Osteocyte (in vitro differentiated cells): ENCODE results near the gene CA7. TPM values are rescaled to one million over a fixed set of nuclear protein-coding genes. Genes with fewer than 3 reads are reported as not detected.

Source experiments
- DNase-seq: peaks from one replicate; pipeline ENCODE4 v3.0.0; 2021; ENCODE audit warnings: mixed read lengths; ENCODE audit not compliant: unreplicated experiment; ENCODE audit errors: extremely low spot score
- H3K27ac Mint-ChIP-seq: one replicate; pipeline ENCODE4 v1.8.0; 2021; ENCODE audit warnings: mild to moderate bottlenecking, mixed read lengths; ENCODE audit not compliant: unreplicated experiment
- H3K27me3 Mint-ChIP-seq: one replicate; pipeline ENCODE4 v1.8.0; 2021; ENCODE audit warnings: mixed read lengths; ENCODE audit not compliant: unreplicated experiment
- H3K36me3 Mint-ChIP-seq: one replicate; pipeline ENCODE4 v1.8.0; 2021; ENCODE audit warnings: mixed read lengths; ENCODE audit not compliant: unreplicated experiment
- H3K4me1 Mint-ChIP-seq: one replicate; pipeline ENCODE4 v1.8.0; 2021; ENCODE audit warnings: mixed read lengths; ENCODE audit not compliant: unreplicated experiment
- H3K4me3 Mint-ChIP-seq: one replicate; pipeline ENCODE4 v1.8.0; 2021; ENCODE audit warnings: mild to moderate bottlenecking, moderate library complexity, mixed read lengths; ENCODE audit not compliant: unreplicated experiment
- H3K9me3 Mint-ChIP-seq: one replicate; pipeline ENCODE4 v1.8.0; 2021; ENCODE audit warnings: mixed read lengths; ENCODE audit not compliant: unreplicated experiment
- total RNA-seq: library from RNA; stranded (reverse); gene quantifications from 2 replicates; pipeline ENCODE4 v1.2.1, GENCODE V29; 2021
- TF ChIP-seq, protein P1 (sequence below): fragments of 200-600 bp; sonication (generic); IDR thresholded peaks from 2 replicates; pipeline ENCODE4 v1.5.0; 2021; ENCODE audit warnings: antibody characterized with exemption, mild to moderate bottlenecking, moderate library complexity

CA7 gene
- total RNA-seq, 1 donor from 2014 or later, result not detected

DNA sequence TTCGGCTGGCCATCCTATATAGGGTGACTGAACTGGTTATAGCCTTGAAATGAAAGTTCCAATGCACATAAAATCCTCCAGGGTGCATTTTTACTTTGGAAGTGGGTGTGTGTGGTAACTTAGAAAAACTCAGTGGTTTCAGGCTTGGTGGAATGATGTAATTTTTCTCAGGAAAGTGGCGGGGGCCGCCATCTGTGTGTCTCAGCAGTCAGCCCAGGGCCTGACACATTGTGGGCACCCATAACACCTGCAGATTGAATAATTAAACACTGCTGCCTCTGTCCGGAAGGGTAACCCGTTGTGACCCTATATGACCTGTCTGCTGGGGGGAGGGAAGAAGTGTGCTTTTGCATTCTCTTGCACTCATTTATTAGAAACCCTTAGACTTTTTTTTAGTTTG is 33.9 kb downstream of the CA7 start:
- Mint-ChIP-seq H3K4me1 (peaks cover 41% of the 10 kb centered on the region), H3K27me3 (no peaks in the 10 kb centered on the region), H3K4me3 (no peak overlapping the region), H3K27ac (peak overlapping the region; percentile 56), H3K36me3 (no peaks in the 10 kb centered on the region), H3K9me3 (no peaks in the 10 kb centered on the region)
- no peak for DNase-seq
- TF ChIP-seq, protein P1, sequence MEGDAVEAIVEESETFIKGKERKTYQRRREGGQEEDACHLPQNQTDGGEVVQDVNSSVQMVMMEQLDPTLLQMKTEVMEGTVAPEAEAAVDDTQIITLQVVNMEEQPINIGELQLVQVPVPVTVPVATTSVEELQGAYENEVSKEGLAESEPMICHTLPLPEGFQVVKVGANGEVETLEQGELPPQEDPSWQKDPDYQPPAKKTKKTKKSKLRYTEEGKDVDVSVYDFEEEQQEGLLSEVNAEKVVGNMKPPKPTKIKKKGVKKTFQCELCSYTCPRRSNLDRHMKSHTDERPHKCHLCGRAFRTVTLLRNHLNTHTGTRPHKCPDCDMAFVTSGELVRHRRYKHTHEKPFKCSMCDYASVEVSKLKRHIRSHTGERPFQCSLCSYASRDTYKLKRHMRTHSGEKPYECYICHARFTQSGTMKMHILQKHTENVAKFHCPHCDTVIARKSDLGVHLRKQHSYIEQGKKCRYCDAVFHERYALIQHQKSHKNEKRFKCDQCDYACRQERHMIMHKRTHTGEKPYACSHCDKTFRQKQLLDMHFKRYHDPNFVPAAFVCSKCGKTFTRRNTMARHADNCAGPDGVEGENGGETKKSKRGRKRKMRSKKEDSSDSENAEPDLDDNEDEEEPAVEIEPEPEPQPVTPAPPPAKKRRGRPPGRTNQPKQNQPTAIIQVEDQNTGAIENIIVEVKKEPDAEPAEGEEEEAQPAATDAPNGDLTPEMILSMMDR, result no peak

DNA sequence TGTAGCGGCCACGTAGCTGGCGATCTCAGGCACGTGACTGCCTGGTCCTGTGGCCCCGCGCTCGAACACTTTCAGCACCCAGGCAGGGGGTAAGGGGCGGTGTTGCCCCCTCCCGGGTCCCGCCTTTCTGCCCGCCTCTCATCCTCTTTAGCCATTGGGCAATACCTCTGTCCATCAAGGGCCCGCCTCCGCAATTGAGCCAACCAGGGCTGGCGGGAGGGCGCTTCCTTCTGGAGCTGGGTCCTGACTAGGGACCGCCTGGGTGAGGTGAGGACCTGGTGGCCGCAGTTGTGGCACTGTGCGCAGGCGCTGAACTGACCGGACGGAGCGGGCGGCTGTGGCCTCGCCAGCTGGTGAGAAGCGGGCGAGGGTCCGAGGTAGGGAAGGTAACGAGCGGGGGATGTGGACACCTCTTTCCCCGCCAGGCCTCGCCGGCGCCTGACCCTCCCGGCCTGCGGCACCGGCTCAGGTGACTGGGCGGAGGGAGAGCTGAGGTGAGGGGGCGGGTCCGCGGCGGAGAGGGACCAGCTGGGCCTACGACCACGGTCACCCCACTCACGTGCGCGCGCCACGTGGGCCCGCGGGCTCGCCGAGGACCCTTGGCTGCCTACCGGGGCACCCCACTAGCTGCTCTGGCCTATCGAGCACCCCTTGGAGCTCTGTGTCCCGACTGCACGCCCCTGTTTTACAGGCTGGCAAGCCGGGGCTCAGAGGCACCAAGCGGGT is 36.2 kb downstream of the CA7 start, which contains the start of gene PDP2:
Gene PDP2 (plus strand): TSS at position 228 of the 726 bp plus-strand sequence. CDS start 3,770 bp downstream, outside the sequence.
- Mint-ChIP-seq H3K4me1 (peaks cover 25% of the 10 kb centered on the region), H3K27ac (peak within 1 kb of the TSS; percentile 88), H3K9me3 (no peaks in the 10 kb centered on the region), H3K36me3 (peaks cover 8% of the 10 kb centered on the region), H3K27me3 (no peaks in the 10 kb centered on the region), H3K4me3 (peak within 1 kb of the TSS; percentile 99)
- TF ChIP-seq, protein P1, result no peak
- DNase-seq, result peak; percentile 97

DNA sequence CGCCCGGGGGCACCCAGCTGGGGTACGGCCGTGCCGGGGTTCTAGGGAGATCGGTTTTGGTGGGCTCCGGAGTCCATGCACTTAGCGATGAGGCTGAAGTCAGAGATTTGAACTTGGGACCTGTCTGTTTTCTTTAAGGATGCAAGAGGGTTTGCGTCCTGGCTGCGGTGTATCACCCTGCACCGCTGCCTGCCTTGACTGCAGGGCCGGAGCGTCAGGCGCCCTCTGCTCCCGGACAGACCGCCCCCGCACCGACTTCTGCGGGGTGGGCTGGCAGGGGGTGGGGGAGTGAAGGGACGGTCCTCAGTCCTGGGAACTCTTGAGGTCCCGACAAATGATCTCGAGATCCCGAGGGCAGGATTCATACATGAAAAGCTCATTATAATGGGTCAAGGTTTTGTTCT is 36.8 kb downstream of the CA7 start:
- H3K9me3 Mint-ChIP-seq, result no peaks in the 10 kb centered on the region
- TF ChIP-seq, protein P1, result no peak

DNA sequence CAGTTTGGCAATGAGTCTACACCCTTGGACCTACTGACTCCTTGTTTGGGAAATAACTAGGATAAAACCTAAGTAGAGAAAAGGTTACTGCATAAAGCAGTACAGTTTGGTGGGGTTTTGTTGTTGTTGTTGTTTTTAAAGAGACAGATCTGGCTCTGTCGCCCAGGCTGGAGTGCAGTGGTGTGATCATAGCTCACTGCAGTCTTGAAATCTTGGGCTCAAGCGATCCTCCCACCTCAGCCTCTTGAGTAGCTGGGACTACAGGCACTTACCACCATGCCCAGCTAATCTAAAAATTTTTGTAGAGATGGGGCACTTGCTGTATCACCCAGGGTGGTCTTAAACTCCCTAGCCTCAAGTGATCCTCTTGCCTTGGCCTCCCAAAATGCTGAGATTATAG is 37.3 kb downstream of the CA7 start:
- TF ChIP-seq, protein P1, result no peak
- no peak for DNase-seq
- Mint-ChIP-seq H3K9me3 (no peaks in the 10 kb centered on the region), H3K36me3 (peaks cover 12% of the 10 kb centered on the region), H3K27me3 (no peaks in the 10 kb centered on the region), H3K27ac (no peak overlapping the region), H3K4me1 (peaks cover 21% of the 10 kb centered on the region), H3K4me3 (peak overlapping the region; percentile 51)

More for the DNA sequence above, 36.8 kb downstream of the CA7 start:
- no peak overlapping the region for H3K27ac Mint-ChIP-seq
- DNase-seq, result no peak
- peaks cover 12% of the 10 kb centered on the region for H3K36me3 Mint-ChIP-seq
- peaks cover 23% of the 10 kb centered on the region for H3K4me1 Mint-ChIP-seq
- no peaks in the 10 kb centered on the region for H3K27me3 Mint-ChIP-seq
- H3K4me3 Mint-ChIP-seq, result peak overlapping the region; percentile 99

DNA sequence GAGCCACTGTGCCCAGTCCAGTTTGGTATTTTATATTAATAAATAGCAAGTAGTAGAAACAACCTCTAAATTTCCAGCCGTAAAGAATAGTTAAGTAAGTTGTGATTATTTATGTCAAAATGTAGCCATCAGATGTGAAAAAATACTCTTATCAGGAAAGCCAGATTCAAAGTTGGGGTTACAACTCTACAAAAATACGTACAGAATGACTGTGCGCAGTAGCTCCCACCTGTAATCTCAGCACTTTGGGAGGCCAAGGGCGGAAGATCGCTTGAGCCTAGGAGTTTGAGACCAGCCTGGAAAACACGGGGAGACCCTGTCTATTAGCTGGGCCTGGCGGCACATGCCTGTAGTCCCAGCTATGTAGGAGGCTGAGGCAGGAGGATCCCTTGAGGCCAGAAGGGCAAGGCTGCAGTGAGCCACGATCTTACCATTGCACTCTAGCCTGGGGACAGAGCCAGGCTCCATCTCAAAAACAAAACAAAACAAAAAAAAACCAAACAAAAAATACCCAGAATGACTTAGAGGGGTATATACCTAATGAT is 37.8 kb downstream of the CA7 start:
- H3K36me3 Mint-ChIP-seq, result peaks cover 12% of the 10 kb centered on the region
- no peak for DNase-seq
- no peaks in the 10 kb centered on the region for H3K27me3 Mint-ChIP-seq
- H3K9me3 Mint-ChIP-seq, result no peaks in the 10 kb centered on the region
- H3K4me1 Mint-ChIP-seq, result peaks cover 22% of the 10 kb centered on the region
- H3K27ac Mint-ChIP-seq, result no peak overlapping the region
- H3K4me3 Mint-ChIP-seq, result no peak overlapping the region
- TF ChIP-seq, protein P1, result no peak
